NOMO-1 treated with DMSO at 0.1 percent for 48 hours (cell line): ENCODE data around the gene MCL1.

Experiments
- DNase-seq: peaks from one replicate; lab custom pipeline; 2025; ENCODE audit not compliant: unreplicated experiment; lab: John Stamatoyannopoulos, UW

The MCL1 gene

DNA sequence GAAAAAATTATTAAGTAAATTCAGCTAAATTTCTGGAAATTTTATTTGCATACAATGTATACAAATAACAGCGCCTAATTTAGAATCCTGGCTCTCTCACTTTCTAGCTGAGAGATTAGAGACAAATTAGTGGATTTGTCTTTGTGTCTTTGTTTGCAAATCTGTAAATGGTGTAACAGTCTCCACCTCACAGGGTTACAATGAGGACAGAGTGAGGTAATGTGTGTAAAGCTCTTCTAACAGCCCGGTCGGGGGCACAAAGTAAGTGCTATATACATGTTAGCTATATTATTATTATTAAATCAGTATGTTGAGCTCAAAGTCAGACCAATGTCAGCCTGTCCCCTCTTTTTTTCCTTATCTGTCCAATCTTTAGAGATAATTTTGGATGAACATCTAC, 35.2 kb downstream of the MCL1 start:
- DNase-seq: no peak

DNA sequence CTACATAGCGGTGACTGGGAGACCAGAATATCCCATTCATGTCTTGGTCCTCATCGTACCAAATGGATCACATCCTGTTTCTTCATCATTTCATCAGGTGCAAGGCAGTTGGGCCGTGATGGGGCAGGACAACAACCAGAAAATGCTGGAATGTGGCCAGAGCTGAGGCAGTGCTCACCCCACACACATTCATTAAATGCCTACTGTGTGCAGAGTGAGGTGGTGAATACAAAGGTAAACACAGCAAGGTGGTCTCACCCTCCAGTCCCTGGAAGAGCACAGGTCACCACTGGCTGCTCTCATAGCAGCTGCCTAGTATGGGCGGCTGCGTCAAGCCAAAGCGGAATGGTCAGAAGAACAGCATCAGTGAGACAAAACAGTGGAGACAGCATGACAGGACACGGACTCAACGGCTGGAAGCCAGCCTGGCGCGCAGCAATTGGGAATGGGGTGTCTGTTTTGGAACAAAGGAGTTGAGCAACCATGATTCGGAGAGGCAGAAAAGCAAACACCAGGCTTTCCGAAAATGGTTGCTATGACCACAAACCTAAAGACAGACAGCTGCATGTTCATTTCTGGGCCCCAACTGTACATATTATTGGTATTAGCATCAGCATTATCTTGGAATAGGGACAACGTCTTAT, 35.8 kb downstream of the MCL1 start:
- no peak for DNase-seq

DNA sequence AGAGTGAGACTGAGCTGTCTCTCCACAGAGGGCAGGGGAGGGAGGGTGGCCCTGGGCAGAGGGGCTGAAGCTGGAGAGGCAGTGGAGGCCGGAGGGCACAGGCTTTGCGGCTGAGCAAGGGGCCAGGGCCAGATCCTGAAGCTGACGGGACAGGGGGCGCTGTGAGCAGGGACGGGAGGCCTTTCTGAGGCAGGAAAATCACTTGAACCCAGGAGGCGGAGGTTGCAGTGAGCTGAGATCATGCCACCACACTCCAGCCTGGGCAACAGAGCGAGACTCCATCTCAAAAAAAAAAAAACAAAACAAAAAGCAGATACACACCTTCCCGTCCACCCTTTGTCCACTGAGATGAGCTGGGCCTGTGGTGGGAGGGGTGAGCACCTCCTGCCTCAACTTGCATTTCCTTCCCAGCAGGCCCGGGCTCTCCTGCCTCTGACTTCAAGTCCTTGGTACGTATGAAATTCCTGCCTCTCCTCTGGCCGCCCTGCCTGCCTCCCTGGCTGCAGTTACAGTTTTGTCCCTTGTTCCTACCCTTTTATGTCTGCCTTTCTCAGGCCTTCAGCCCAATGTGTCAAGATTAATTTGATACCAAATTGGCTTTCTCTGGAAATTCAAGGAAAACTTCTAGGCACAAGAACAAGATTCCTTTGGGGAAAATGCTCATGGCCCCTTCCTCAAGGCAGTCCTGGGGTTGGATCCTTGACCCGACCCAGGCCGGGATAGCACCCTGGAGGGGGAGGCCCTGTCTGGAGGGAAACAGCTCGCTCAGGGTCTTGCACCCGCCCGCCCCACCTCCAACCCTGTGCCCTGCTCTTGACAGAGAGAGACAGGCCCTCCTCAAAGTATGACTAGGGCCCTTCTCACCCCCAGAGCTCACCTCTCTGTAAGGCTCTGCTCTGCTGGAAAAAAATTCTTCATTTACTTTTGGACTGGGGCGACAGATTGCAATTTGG, 41.4 kb downstream of the MCL1 start:
- DNase-seq: no peak

DNA sequence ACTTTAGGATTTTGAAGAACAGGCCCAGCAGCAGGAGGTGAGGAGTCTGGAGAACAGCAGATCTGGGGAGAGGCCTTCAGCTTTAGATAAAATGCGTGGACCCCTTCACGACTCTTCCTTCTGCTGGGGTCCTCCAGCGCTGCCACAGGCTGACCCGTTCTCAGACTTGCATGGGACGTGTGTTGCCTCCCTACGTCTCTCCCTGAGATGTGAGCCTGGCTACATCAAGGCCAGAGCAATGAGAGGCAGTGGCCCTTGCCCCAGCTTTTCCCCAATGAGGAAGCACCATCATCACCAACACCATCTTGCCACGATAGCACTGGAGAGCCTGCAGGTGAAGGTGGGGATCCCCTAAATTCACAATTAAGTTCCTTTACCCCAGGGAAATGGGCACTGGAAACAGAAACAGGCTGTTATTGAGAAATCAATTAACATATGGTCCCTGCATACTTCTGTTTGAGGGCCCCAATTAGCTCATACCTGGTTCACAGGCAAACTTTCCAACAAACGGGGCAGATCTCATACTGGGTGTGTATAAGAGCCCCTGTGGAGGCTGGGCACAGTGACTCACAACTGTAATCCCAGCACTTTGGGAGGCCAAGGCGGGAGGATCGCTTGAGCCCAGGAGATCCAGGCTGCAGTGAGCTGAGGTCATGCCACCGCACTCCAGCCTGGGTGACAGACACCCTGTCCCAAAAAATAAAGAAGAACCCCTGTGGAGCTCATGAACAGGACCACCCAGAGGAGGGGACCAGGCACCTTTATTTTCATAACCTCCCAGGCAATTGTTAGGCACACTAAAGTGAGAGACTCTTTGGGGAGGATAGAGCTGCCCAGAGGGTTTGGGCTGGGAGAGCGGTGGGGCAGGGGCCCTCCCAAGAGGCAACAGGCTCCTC, 42.3 kb downstream of the MCL1 start:
- no peak for DNase-seq

DNA sequence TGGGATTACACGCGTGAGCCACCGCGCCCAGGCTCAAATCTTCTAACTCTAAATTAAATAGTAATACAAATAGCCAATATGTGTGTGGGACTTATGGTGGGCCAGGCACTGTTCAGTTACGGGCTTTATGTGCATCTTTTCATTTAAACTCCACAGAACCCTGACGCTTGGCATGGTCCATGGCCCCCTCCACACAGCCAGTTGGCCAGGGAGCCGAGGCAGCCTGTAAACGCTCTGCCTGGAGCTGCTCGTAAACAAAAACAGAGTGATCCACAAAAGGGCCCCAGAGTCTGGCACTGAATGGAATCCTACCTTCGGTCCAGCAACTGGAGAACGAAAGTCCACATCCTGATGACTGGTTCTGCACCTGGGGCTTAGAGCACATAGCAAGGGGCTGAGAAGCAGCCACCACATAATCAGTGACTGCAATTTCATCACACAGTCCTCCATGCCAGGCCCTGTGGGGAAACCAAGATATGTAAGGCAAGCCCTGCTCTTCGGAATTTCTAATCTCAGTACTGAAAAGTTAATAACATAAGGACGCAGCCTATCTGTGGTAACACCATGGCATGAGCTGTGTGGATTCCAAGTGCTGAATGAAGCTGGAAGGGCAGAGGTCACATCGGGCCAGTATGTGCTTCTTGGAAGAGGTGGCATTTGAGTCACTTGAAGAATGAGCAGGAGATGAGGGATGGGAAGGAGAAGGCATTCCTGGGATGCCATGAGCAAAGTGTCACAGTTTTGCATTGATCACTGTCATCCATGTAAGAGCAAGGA, 43.7 kb downstream of the MCL1 start:
- no peak for DNase-seq

DNA sequence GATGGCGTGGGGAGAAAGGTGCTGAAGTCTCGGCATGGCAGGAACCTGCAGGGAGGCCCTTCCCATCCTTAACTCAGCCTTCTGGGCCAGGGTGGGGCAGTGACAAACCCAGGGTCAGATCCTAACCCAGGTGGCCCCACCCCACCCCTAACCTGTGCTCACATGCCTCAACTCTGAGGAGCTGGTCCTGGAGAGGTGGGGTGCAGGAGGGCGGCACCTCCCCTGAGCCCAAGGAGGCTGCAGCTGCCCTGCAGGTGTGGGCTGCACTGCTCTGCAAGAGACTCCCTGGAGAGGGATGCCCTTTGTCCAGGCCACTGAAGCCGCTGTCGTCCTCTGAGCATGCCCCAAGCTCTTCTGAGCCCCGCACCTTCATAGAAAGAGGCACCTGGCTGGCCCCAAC, 45.4 kb downstream of the MCL1 start:
- no peak for DNase-seq

DNA sequence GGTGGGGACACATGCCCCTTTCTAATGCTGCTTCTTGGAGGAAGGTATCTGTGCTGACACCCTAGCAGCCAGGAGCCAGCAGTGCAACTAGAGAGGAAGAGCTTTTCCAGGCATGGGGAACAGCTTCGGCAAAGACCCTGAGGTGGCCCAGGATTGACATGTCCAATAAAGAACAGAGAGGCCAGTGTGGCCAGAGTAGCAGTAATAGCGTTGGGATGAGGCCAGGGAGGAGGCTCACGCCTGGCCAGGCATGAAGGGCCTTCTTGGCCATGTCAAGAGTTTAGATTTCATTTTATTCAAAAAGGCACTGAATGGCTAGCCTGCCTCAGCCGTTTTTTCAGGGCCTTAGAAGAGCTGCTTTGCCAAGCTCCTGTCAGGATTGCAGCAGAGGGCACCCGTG, 46.5 kb downstream of the MCL1 start:
- DNase-seq: no peak

DNA sequence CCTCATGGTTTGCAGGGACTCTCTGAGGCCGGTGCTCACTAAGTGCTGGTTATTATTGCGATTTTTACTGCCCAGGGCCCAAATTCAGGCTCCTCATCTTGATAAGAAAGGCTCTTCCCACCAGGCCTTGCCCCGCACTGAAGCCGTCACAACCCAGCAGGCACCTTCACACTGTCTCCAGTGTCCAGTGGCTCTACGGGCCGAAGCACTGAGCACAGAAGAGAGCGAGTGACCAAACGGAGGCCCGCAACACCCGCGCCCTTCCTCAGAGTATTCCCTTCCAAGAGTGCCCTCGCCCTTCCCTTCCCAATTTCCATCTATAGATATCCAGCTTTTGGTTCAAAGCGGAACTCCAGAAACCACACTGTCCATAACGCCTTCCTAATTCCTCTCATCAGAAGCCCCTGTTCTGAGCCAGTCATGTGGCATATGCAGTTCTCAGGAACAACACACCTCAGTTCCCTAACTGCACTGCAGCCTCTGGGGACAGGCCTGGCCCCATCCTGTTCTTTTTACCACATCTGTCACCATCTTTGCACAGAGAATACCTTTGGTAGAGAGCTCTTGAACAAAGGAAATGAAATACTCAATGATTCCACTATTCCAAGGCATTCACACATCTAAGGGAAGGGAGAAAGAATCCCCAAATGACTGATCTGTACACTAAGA, 48.8 kb downstream of the MCL1 start:
- no peak for DNase-seq

DNA sequence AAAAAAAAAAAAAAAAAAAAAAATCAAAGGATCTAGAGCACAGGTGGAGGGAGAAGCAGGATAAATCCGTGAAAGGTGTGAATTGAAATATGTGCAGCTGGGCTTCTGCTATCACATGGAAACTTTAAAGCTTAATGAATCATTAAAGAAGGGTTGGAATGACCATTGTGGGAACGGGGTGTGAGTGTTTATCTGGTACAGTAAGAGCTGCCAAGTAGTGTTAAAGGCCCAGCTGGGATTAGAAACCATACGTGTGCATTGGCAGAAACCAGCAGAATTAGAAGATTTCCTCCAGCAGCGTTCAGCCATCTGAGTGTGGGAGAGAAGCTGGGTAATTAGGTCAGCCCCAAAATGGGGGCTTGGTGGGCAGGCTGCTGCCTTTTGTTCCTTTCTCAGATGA, 50.4 kb downstream of the MCL1 start:
- no peak for DNase-seq

DNA sequence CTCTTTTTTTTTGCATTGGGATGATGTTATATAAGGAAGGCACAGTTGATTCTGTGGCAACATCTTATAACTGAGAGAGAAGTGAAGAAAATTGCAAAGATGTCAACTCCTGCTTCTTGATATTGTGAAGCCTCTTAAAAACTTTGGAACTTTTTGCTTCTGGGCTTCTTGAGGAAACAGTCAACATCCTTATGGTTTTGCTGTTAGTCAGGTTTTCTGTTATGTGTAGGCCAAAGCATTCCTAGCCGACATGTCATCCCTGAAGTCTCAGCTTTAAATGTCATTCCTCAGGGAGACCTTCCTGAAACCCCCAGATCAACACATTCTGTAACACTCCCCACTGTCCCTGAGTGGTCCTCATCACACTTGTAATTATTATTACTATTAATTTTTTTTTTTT, 51.2 kb downstream of the MCL1 start:
- no peak for DNase-seq

DNA sequence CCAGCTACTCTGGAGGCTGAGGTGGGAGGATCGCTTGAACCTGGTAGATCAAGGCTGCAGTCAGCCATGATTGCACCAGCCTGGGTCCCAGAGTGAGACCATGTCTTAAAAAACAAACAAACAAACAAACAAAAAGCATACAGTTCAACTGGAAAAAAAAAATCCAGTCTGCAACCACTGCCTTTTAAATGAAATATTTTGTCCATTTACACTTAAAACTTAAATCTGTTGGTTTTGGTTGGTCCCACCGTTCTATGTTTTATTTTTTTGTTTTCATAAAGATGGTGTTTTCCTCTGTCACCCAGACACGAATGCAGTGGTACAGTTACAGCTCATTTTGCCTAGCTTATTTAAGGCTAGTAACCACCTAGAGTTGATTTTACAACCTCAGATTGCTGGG, 54.1 kb downstream of the MCL1 start:
- no peak for DNase-seq
